HG02885 (cell line): ENCODE data around the gene ARMC8.

Source experiments
- ATAC-seq: cut with Tn5 transposase; IDR thresholded peaks from one replicate; pipeline ENCODE4 v1.9.1; 2021; ENCODE audit warnings: mild to moderate bottlenecking; ENCODE audit not compliant: unreplicated experiment, poor library complexity

The ARMC8 gene

GRCh38 chr3:138297059-138297607 lies 110.0 kb downstream of the ARMC8 start:
- ATAC-seq = no peak

GRCh38 chr3:138297876-138298275 lies 110.8 kb downstream of the ARMC8 start:
- no peak for ATAC-seq

GRCh38 chr3:138300647-138301046 lies 113.5 kb downstream of the ARMC8 start:
- no peak for ATAC-seq

- no peak for ATAC-seq
Measured at GRCh38 chr3:138303474-138303873, 116.4 kb downstream of the ARMC8 start.

- no peak for ATAC-seq
Measured at GRCh38 chr3:138307899-138308298, 120.8 kb downstream of the ARMC8 start.

- no peak for ATAC-seq
Measured at GRCh38 chr3:138308783-138309182, 121.7 kb downstream of the ARMC8 start.

- ATAC-seq = no peak
Measured at GRCh38 chr3:138310494-138310893, 123.4 kb downstream of the ARMC8 start.

- no peak for ATAC-seq
Measured at GRCh38 chr3:138314751-138315150, 127.7 kb downstream of the ARMC8 start.

GRCh38 chr3:138317687-138318086 lies 130.6 kb downstream of the ARMC8 start:
- no peak for ATAC-seq

- ATAC-seq = no peak
Measured at GRCh38 chr3:138323971-138324370, 136.9 kb downstream of the ARMC8 start.

GRCh38 chr3:138325990-138326389 lies 138.9 kb downstream of the ARMC8 start:
- no peak for ATAC-seq

GRCh38 chr3:138326866-138327595 lies 139.9 kb downstream of the ARMC8 start:
- no peak for ATAC-seq

- ATAC-seq = no peak
Measured at GRCh38 chr3:138327831-138328230, 140.7 kb downstream of the ARMC8 start.

- ATAC-seq = no peak
Measured at GRCh38 chr3:138328341-138328740, 141.2 kb downstream of the ARMC8 start.

- ATAC-seq = peak; percentile 77
Measured at GRCh38 chr3:138329127-138329983, 142.3 kb downstream of the ARMC8 start, which contains the start of gene NME9. Gene NME9, minus strand, starts transcription at chr3:138329851. Its CDS starts 516 bp downstream, at chr3:138329335.

GRCh38 chr3:138329984-138330293 lies 142.8 kb downstream of the ARMC8 start:
- ATAC-seq = no peak

GRCh38 chr3:138331143-138331894 lies 144.2 kb downstream of the ARMC8 start:
- no peak for ATAC-seq

- ATAC-seq = no peak
Measured at GRCh38 chr3:138332472-138333073, 145.5 kb downstream of the ARMC8 start.

- ATAC-seq = no peak
Measured at GRCh38 chr3:138334608-138335007, 147.5 kb downstream of the ARMC8 start.

GRCh38 chr3:138336454-138336999 lies 149.4 kb downstream of the ARMC8 start:
- no peak for ATAC-seq
